Activated B cell treated with CpG ODN at 0.5 μM for 24 hours (primary cell): Measurements from ENCODE around the gene LGR6. TPM values are rescaled to one million over a fixed set of nuclear protein-coding genes. Genes with fewer than 3 reads are reported as not detected.

Experiments
- ATAC-seq: fragments of 200-7000 bp; cut with Tn5 transposase; one replicate; pipeline ENCODE4 v1.10.0; 2021; ENCODE audit warnings: low read depth, mild to moderate bottlenecking, moderate library complexity
- CTCF ChIA-PET: fragments of 350-600 bp; sonication (Branson Sonifier 250); formaldehyde crosslinking; loops from one replicate; lab custom pipeline; 2021; ENCODE audit warnings: antibody characterized with exemption; lab: Charles Lee
- POLR2A ChIA-PET: fragments of 350-600 bp; sonication (Branson Sonifier 250); formaldehyde crosslinking; loops from one replicate; lab custom pipeline; 2021; ENCODE audit warnings: antibody characterized with exemption; lab: Charles Lee
- DNase-seq: peaks from one replicate; pipeline ENCODE4 v3.0.0; 2022
- H3K27ac Mint-ChIP-seq: one replicate; pipeline ENCODE4 v1.8.0; 2020; ENCODE audit warnings: mixed read lengths
- H3K27me3 Mint-ChIP-seq: one replicate; pipeline ENCODE4 v1.8.0; 2021; ENCODE audit warnings: mixed read lengths
- H3K36me3 Mint-ChIP-seq: one replicate; pipeline ENCODE4 v1.8.0; 2021; ENCODE audit warnings: low read depth, mixed read lengths
- H3K4me1 Mint-ChIP-seq: one replicate; pipeline ENCODE4 v1.8.0; 2021; ENCODE audit warnings: mixed read lengths
- H3K4me3 Mint-ChIP-seq: one replicate; pipeline ENCODE4 v1.8.0; 2020; ENCODE audit warnings: mild to moderate bottlenecking, mixed read lengths
- H3K9me3 Mint-ChIP-seq: one replicate; pipeline ENCODE4 v1.8.0; 2020; ENCODE audit warnings: mixed read lengths
- CTCF ChIP-seq: fragments of 200-600 bp; IDR thresholded peaks from one replicate; pipeline ENCODE4 v1.8.0; 2022; ENCODE audit warnings: antibody characterized with exemption, mild to moderate bottlenecking
- intact Hi-C: fragments of 100-400 bp; cut with micrococcal nuclease; formaldehyde crosslinking; loops from one replicate; pipeline ENCODE4 v1.15.1; 2024
- total RNA-seq: library from RNA; stranded (reverse); gene quantifications from 2 replicates; pipeline ENCODE4 v1.2.3, GENCODE V29; 2022

The LGR6 gene
- total RNA-seq, 1 donor from 2014 or later, result not detected

GRCh38 chr1:202205523-202206190 is 12.1 kb downstream of the LGR6 start:
- intact Hi-C loops, result no loop called here
- Mint-ChIP-seq H3K27ac (no peak overlapping the region), H3K9me3 (no peaks in the 10 kb centered on the region), H3K27me3 (peaks cover 5% of the 10 kb centered on the region), H3K4me3 (no peak overlapping the region), H3K4me1 (no peaks in the 10 kb centered on the region), H3K36me3 (no peaks in the 10 kb centered on the region)
- ChIA-PET POLR2A (no interaction called here), CTCF (no interaction called here)
- no peak for TF ChIP-seq CTCF
- DNase-seq, result no peak
- no peak for ATAC-seq

- no peak for TF ChIP-seq CTCF
- DNase-seq (no peak), ATAC-seq (no peak)
- Mint-ChIP-seq H3K36me3 (no peaks in the 10 kb centered on the region), H3K9me3 (no peaks in the 10 kb centered on the region), H3K27me3 (peaks cover 15% of the 10 kb centered on the region), H3K27ac (no peak overlapping the region), H3K4me3 (no peak overlapping the region), H3K4me1 (no peaks in the 10 kb centered on the region)
- intact Hi-C loops, result no loop called here
- ChIA-PET CTCF (no interaction called here), POLR2A (no interaction called here)
Observed at GRCh38 chr1:202207292-202207691, 13.7 kb downstream of the LGR6 start.

- H3K4me3 Mint-ChIP-seq, result no peak overlapping the region
- TF ChIP-seq CTCF, result no peak
- no peaks in the 10 kb centered on the region for H3K4me1 Mint-ChIP-seq
- H3K9me3 Mint-ChIP-seq, result no peaks in the 10 kb centered on the region
- no peak overlapping the region for H3K27ac Mint-ChIP-seq
- ATAC-seq, result no peak
- ChIA-PET POLR2A (no interaction called here), CTCF (no interaction called here)
- intact Hi-C loops, result no loop called here
- DNase-seq, result no peak
- H3K36me3 Mint-ChIP-seq, result no peaks in the 10 kb centered on the region
- H3K27me3 Mint-ChIP-seq, result peaks cover 26% of the 10 kb centered on the region
Observed at GRCh38 chr1:202208351-202208857, 14.8 kb downstream of the LGR6 start.

- H3K27me3 Mint-ChIP-seq, result peaks cover 40% of the 10 kb centered on the region
- POLR2A ChIA-PET, result no interaction called here
- DNase-seq (no peak), ATAC-seq (no peak)
- CTCF ChIA-PET, result no interaction called here
- no peaks in the 10 kb centered on the region for H3K9me3 Mint-ChIP-seq
- peaks cover 6% of the 10 kb centered on the region for H3K4me1 Mint-ChIP-seq
- H3K27ac Mint-ChIP-seq, result no peak overlapping the region
- no peak overlapping the region for H3K4me3 Mint-ChIP-seq
- no peak for TF ChIP-seq CTCF
- intact Hi-C loops, result no loop called here
- H3K36me3 Mint-ChIP-seq, result no peaks in the 10 kb centered on the region
Observed at GRCh38 chr1:202210385-202210784, 16.8 kb downstream of the LGR6 start.

- POLR2A ChIA-PET, result no interaction called here
Observed at GRCh38 chr1:202210969-202211368, 17.4 kb downstream of the LGR6 start.

More at GRCh38 chr1:202210969-202211368, 17.4 kb downstream of the LGR6 start:
- Mint-ChIP-seq H3K27me3 (peaks cover 46% of the 10 kb centered on the region), H3K4me1 (peaks cover 6% of the 10 kb centered on the region), H3K27ac (no peak overlapping the region), H3K9me3 (no peaks in the 10 kb centered on the region), H3K36me3 (no peaks in the 10 kb centered on the region), H3K4me3 (no peak overlapping the region)
- DNase-seq (no peak), ATAC-seq (no peak)
- intact Hi-C loops, result no loop called here
- CTCF ChIA-PET, result no interaction called here
- no peak for TF ChIP-seq CTCF
